GM12878 (cell line): ENCODE data around the gene NKD2.

Source experiments
- ETV6 ChIP-seq, 2 experiments: fragments of 450-650 bp in 1 of 2; IDR thresholded peaks in 1 of 2; conservative IDR thresholded peaks in 1 of 2; 2 replicates each; pipeline ENCODE4 v1.6.1; 2014; ENCODE audit warnings: antibody characterized with exemption in 1 of 2, borderline replicate concordance in 1 of 2, low read depth in 1 of 2, mild to moderate bottlenecking in 1 of 2, moderate library complexity in 1 of 2
- EZH2 ChIP-seq: IDR thresholded peaks from 2 replicates; pipeline ENCODE4 v1.6.1; 2012; ENCODE audit warnings: low read depth, mild to moderate bottlenecking, control low read depth, inconsistent platforms, low read length, borderline replicate concordance; ENCODE audit not compliant: control insufficient read depth
- FOS ChIP-seq: IDR thresholded peaks from 3 replicates; pipeline ENCODE4 v1.6.1; 2011; ENCODE audit warnings: borderline replicate concordance; ENCODE audit not compliant: insufficient read length; ENCODE audit errors: extremely low read depth
- POLR2A ChIP-seq: IDR thresholded peaks from 2 replicates; pipeline ENCODE4 v1.6.1; 2011; ENCODE audit warnings: low read depth, mild to moderate bottlenecking, low read length
- ZSCAN29 ChIP-seq: fragments of 450-650 bp; IDR thresholded peaks from 2 replicates; pipeline ENCODE4 v1.6.1; 2017; ENCODE audit warnings: mild to moderate bottlenecking, moderate library complexity
- TF ChIP-seq, protein P1 (sequence below), 3 experiments: IDR thresholded peaks in 2 of 3; conservative IDR thresholded peaks in 1 of 3; 2 replicates each; pipeline ENCODE4 v1.5.1; 2011; ENCODE audit warnings: low read depth in 3 of 3, low read length in 3 of 3, mild to moderate bottlenecking in 3 of 3, control low read depth in 2 of 3, moderate library complexity in 2 of 3, inconsistent platforms in 1 of 3, mixed read lengths in 1 of 3; ENCODE audit not compliant: control insufficient read depth in 2 of 3, insufficient read depth in 1 of 3; ENCODE audit errors: extremely low read depth in 1 of 3
- TF ChIP-seq, protein P2 (sequence below): IDR thresholded peaks from 2 replicates; pipeline ENCODE4 v1.6.1; 2011; ENCODE audit warnings: low read depth, low read length, improper control_type of control experiment, borderline replicate concordance

DNA sequence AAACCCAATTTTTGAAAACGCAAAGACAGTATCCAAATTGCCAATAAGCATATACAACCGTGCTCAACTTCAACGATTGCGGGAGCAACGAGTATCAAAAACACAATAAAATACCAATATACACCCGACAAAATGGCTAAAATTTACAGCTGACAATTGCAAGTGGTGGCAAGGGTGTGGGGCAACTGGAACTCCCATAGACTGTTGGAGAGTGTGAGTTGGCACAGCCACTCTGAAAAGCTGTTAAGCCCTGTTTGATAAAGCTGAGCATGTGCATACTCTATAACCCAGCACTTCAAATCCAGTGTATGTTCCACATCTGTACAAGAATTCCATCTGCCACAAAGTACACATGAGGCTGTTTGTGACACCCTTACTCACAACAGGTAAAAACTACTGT, 20.3 kb upstream of the NKD2 start:
- TF ChIP-seq, protein P1, sequence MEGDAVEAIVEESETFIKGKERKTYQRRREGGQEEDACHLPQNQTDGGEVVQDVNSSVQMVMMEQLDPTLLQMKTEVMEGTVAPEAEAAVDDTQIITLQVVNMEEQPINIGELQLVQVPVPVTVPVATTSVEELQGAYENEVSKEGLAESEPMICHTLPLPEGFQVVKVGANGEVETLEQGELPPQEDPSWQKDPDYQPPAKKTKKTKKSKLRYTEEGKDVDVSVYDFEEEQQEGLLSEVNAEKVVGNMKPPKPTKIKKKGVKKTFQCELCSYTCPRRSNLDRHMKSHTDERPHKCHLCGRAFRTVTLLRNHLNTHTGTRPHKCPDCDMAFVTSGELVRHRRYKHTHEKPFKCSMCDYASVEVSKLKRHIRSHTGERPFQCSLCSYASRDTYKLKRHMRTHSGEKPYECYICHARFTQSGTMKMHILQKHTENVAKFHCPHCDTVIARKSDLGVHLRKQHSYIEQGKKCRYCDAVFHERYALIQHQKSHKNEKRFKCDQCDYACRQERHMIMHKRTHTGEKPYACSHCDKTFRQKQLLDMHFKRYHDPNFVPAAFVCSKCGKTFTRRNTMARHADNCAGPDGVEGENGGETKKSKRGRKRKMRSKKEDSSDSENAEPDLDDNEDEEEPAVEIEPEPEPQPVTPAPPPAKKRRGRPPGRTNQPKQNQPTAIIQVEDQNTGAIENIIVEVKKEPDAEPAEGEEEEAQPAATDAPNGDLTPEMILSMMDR (IDR thresholded peaks at IDR 0.05 in 2 of 3, conservative IDR thresholded peaks at IDR 0.05 in 1 of 3; ENCODE audit: control insufficient read depth in 2 of 3, extremely low read depth in 1 of 3, insufficient read depth in 1 of 3, low read depth in 3 of 3, low read length in 3 of 3), result no peak
- no peak for TF ChIP-seq FOS
- TF ChIP-seq, protein P2, sequence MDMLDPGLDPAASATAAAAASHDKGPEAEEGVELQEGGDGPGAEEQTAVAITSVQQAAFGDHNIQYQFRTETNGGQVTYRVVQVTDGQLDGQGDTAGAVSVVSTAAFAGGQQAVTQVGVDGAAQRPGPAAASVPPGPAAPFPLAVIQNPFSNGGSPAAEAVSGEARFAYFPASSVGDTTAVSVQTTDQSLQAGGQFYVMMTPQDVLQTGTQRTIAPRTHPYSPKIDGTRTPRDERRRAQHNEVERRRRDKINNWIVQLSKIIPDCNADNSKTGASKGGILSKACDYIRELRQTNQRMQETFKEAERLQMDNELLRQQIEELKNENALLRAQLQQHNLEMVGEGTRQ, result no peak
- no peak for TF ChIP-seq ZSCAN29
- TF ChIP-seq EZH2, result no peak
- TF ChIP-seq ETV6 (conservative IDR thresholded peaks at IDR 0.05 in 1 of 2, IDR thresholded peaks at IDR 0.05 in 1 of 2; ENCODE audit: borderline replicate concordance in 1 of 2, low read depth in 1 of 2), result no peak
- TF ChIP-seq POLR2A, result no peak
